ENCODE measurements around the gene LBP. TPM values are rescaled to one million over a fixed set of nuclear protein-coding genes. Genes with fewer than 3 reads are reported as not detected.
A peak's percentile ranks its signal among the peaks of the same experiment; 100 is the strongest.

Gene LBP
- total RNA-seq, 1 experiment from 2014 or later: 0.37 TPM

DNA sequence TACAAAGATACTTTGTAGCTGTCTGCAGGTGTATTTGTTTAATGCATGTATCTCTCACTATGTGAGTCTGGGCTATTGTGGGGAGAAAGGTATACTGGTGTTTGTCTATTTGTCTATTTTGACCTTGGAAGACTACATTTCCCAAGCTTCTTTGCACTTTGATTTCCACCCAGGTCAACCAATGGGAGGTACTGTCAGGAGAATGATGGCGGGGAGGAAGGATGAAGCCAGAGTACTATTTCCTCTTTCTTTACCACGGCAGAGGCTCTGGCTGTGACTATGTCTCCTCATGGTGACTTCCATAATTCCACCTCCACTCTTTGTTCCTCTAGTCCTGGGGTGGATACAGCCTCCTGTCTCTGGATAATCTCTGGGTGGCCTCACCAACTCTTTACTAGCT is 23.1 kb downstream of the LBP start:
- H3K4me3 Mint-ChIP-seq: peak overlapping the region; percentile 16; the same call in 1 of the 2 replicates
- H3K4me1 Mint-ChIP-seq: peaks cover 3% of the 10 kb centered on the region; the same call in 1 of the 2 replicates
- no peaks in the 10 kb centered on the region for H3K36me3 Mint-ChIP-seq
- ChIA-PET POLR2A (interaction anchor here (0.6 kb wide), 2 partner anchors 16 to 434 kb away, joined by 4 to 7 read pairs; no protein-coding TSS in a partner anchor), CTCF (interaction anchor here (1.4 to 4.0 kb wide), 5 partner anchors 18 to 312 kb away, joined by 5 to 20 read pairs (median 7); no protein-coding TSS in a partner anchor)
- ATAC-seq (peak; percentile 96), DNase-seq (ENCODE audit: low spot score) (no peak)
- H3K9me3 Mint-ChIP-seq: no peaks in the 10 kb centered on the region
- peak; percentile 75 for TF ChIP-seq NFYB (CRISPR knock-in tag; conservative IDR thresholded peaks at IDR 0.05; ENCODE audit: low read depth)
- TF ChIP-seq FOXJ3 (CRISPR knock-in tag; IDR thresholded peaks at IDR 0.05; ENCODE audit: borderline replicate concordance): no peak
- H3K27me3 Mint-ChIP-seq (ENCODE audit: low read depth): no peaks in the 10 kb centered on the region
- H3K27ac Mint-ChIP-seq: peak overlapping the region; percentile 64; the same call in 1 of the 2 replicates

DNA sequence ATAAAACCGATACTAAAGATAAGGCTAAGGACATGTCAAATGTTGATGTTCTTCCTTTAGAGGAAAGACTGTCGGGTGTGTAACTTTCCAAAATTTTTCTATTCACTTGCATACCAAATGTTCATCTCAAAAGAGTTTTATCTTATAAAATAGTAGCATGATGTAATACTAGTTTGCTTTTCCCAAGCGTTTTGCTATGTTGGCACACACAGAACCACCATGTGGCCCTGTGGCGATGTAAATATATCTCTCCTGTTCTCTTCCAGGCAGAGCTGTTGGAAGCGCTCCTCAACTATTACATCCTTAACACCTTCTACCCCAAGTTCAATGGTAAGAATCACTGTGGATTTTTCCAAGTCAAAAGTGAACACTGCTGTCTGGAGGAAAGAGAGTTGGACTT is 26.5 kb downstream of the LBP start:
- no peak overlapping the region for H3K27ac Mint-ChIP-seq
- POLR2A ChIA-PET: no interaction called here
- ATAC-seq: no peak

DNA sequence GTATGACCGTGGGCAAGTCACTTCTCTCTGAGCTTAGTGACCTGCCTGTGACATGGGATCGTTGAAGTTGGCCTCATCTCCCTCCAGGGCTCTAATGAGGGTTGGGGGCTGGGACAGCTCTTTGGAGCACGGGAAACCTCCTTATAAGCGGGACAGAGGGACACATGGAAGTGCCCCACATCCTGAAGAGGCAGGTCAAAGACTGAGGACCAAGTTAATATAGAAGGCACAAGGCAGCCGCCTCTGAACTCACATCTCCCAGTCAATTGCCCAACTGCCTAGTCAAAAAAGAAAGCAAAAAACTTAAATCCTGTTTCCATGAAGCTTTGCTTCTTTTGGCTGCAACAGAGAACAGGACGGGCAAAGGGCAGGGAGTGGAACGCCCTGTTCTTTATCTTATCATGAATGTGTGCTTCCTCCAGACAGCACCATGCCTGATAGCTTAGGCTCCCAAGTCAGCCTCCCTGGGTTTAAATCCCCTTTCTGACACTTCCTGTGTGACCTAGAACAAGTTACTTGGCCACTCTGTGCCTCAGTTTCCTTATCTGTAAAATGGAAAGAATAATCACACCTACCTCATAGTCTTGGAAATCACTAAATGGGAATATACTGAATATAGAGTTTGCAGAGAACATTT is 27.1 kb downstream of the LBP start:
- TF ChIP-seq PRRX2 (CRISPR knock-in tag; IDR thresholded peaks at IDR 0.05) (no peak), NR1H2 (CRISPR knock-in tag; IDR thresholded peaks at IDR 0.05) (no peak), SOX15 (CRISPR knock-in tag; IDR thresholded peaks at IDR 0.05) (no peak), FOXJ3 (CRISPR knock-in tag; IDR thresholded peaks at IDR 0.05; ENCODE audit: borderline replicate concordance) (no peak)
- TF ChIP-seq, protein P1, sequence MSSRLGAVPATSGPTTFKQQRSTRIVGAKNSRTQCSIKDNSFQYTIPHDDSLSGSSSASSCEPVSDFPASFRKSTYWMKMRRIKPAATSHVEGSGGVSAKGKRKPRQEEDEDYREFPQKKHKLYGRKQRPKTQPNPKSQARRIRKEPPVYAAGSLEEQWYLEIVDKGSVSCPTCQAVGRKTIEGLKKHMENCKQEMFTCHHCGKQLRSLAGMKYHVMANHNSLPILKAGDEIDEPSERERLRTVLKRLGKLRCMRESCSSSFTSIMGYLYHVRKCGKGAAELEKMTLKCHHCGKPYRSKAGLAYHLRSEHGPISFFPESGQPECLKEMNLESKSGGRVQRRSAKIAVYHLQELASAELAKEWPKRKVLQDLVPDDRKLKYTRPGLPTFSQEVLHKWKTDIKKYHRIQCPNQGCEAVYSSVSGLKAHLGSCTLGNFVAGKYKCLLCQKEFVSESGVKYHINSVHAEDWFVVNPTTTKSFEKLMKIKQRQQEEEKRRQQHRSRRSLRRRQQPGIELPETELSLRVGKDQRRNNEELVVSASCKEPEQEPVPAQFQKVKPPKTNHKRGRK (CRISPR knock-in tag; IDR thresholded peaks at IDR 0.05; ENCODE audit: borderline replicate concordance): no peak
- TF ChIP-seq, protein P2, sequence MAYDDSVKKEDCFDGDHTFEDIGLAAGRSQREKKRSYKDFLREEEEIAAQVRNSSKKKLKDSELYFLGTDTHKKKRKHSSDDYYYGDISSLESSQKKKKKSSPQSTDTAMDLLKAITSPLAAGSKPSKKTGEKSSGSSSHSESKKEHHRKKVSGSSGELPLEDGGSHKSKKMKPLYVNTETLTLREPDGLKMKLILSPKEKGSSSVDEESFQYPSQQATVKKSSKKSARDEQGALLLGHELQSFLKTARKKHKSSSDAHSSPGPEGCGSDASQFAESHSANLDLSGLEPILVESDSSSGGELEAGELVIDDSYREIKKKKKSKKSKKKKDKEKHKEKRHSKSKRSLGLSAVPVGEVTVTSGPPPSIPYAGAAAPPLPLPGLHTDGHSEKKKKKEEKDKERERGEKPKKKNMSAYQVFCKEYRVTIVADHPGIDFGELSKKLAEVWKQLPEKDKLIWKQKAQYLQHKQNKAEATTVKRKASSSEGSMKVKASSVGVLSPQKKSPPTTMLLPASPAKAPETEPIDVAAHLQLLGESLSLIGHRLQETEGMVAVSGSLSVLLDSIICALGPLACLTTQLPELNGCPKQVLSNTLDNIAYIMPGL (CRISPR knock-in tag; IDR thresholded peaks at IDR 0.05): no peak
- TF ChIP-seq, protein P3, sequence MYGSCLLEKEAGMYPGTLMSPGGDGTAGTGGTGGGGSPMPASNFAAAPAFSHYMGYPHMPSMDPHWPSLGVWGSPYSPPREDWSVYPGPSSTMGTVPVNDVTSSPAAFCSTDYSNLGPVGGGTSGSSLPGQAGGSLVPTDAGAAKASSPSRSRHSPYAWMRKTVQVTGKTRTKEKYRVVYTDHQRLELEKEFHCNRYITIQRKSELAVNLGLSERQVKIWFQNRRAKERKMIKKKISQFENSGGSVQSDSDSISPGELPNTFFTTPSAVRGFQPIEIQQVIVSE (CRISPR knock-in tag; IDR thresholded peaks at IDR 0.05; ENCODE audit: borderline replicate concordance): no peak
- TF ChIP-seq, protein P4, sequence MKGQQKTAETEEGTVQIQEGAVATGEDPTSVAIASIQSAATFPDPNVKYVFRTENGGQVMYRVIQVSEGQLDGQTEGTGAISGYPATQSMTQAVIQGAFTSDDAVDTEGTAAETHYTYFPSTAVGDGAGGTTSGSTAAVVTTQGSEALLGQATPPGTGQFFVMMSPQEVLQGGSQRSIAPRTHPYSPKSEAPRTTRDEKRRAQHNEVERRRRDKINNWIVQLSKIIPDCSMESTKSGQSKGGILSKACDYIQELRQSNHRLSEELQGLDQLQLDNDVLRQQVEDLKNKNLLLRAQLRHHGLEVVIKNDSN (CRISPR knock-in tag; IDR thresholded peaks at IDR 0.05): no peak
- TF ChIP-seq, protein P5, sequence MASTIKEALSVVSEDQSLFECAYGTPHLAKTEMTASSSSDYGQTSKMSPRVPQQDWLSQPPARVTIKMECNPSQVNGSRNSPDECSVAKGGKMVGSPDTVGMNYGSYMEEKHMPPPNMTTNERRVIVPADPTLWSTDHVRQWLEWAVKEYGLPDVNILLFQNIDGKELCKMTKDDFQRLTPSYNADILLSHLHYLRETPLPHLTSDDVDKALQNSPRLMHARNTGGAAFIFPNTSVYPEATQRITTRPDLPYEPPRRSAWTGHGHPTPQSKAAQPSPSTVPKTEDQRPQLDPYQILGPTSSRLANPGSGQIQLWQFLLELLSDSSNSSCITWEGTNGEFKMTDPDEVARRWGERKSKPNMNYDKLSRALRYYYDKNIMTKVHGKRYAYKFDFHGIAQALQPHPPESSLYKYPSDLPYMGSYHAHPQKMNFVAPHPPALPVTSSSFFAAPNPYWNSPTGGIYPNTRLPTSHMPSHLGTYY (CRISPR knock-in tag; IDR thresholded peaks at IDR 0.05): no peak
- H3K4me1 Mint-ChIP-seq: peaks cover 3% of the 10 kb centered on the region; the same call in 1 of the 2 replicates
- no peaks in the 10 kb centered on the region for H3K27me3 Mint-ChIP-seq (ENCODE audit: low read depth)
- ChIA-PET CTCF (interaction anchor here (0.8 to 3.6 kb wide), 5 partner anchors 17 to 300 kb away, joined by 3 to 16 read pairs (median 5); no protein-coding TSS in a partner anchor), POLR2A (no interaction called here)
- no peaks in the 10 kb centered on the region for H3K9me3 Mint-ChIP-seq
- no peak for DNase-seq (ENCODE audit: low spot score)
- no peaks in the 10 kb centered on the region for H3K36me3 Mint-ChIP-seq
- ATAC-seq: no peak
- H3K27ac Mint-ChIP-seq: no peak overlapping the region
- no peak overlapping the region for H3K4me3 Mint-ChIP-seq

More for the DNA sequence above, 26.5 kb downstream of the LBP start:
- Mint-ChIP-seq H3K4me1 (peaks cover 3% of the 10 kb centered on the region; the same call in 1 of the 2 replicates), H3K4me3 (no peak overlapping the region), H3K27me3 (ENCODE audit: low read depth) (no peaks in the 10 kb centered on the region), H3K9me3 (no peaks in the 10 kb centered on the region), H3K36me3 (no peaks in the 10 kb centered on the region)
- DNase-seq (ENCODE audit: low spot score): no peak
- TF ChIP-seq ETV6 (CRISPR knock-in tag; IDR thresholded peaks at IDR 0.05): no peak
- TF ChIP-seq FOXK1 (CRISPR knock-in tag; IDR thresholded peaks at IDR 0.05): no peak
- no peak for TF ChIP-seq PRRX2 (CRISPR knock-in tag; IDR thresholded peaks at IDR 0.05)
- TF ChIP-seq, protein P6, sequence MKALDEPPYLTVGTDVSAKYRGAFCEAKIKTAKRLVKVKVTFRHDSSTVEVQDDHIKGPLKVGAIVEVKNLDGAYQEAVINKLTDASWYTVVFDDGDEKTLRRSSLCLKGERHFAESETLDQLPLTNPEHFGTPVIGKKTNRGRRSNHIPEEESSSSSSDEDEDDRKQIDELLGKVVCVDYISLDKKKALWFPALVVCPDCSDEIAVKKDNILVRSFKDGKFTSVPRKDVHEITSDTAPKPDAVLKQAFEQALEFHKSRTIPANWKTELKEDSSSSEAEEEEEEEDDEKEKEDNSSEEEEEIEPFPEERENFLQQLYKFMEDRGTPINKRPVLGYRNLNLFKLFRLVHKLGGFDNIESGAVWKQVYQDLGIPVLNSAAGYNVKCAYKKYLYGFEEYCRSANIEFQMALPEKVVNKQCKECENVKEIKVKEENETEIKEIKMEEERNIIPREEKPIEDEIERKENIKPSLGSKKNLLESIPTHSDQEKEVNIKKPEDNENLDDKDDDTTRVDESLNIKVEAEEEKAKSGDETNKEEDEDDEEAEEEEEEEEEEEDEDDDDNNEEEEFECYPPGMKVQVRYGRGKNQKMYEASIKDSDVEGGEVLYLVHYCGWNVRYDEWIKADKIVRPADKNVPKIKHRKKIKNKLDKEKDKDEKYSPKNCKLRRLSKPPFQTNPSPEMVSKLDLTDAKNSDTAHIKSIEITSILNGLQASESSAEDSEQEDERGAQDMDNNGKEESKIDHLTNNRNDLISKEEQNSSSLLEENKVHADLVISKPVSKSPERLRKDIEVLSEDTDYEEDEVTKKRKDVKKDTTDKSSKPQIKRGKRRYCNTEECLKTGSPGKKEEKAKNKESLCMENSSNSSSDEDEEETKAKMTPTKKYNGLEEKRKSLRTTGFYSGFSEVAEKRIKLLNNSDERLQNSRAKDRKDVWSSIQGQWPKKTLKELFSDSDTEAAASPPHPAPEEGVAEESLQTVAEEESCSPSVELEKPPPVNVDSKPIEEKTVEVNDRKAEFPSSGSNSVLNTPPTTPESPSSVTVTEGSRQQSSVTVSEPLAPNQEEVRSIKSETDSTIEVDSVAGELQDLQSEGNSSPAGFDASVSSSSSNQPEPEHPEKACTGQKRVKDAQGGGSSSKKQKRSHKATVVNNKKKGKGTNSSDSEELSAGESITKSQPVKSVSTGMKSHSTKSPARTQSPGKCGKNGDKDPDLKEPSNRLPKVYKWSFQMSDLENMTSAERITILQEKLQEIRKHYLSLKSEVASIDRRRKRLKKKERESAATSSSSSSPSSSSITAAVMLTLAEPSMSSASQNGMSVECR (CRISPR knock-in tag; IDR thresholded peaks at IDR 0.05; ENCODE audit: borderline replicate concordance): no peak
- TF ChIP-seq, protein P7, sequence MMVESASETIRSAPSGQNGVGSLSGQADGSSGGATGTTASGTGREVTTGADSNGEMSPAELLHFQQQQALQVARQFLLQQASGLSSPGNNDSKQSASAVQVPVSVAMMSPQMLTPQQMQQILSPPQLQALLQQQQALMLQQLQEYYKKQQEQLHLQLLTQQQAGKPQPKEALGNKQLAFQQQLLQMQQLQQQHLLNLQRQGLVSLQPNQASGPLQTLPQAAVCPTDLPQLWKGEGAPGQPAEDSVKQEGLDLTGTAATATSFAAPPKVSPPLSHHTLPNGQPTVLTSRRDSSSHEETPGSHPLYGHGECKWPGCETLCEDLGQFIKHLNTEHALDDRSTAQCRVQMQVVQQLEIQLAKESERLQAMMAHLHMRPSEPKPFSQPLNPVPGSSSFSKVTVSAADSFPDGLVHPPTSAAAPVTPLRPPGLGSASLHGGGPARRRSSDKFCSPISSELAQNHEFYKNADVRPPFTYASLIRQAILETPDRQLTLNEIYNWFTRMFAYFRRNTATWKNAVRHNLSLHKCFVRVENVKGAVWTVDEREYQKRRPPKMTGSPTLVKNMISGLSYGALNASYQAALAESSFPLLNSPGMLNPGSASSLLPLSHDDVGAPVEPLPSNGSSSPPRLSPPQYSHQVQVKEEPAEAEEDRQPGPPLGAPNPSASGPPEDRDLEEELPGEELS (CRISPR knock-in tag; IDR thresholded peaks at IDR 0.05): no peak
- CTCF ChIA-PET: interaction anchor here (0.8 to 3.6 kb wide), 4 partner anchors 16 to 36 kb away, joined by 3 to 16 read pairs (median 6); no protein-coding TSS in a partner anchor

Measured in WTC11 (cell line).